Measurements from ENCODE around the gene HOXC11. TPM values are rescaled to one million over a fixed set of nuclear protein-coding genes. Genes with fewer than 3 reads are reported as not detected.

The HOXC11 gene
- total and polyA plus RNA-seq, 2 of the 4 experiments (the other 2 are of a cell fraction): not detected

GRCh38 chr12:53952335-53952694 is 20.6 kb upstream of the HOXC11 start:
- intact Hi-C loops (cut with micrococcal nuclease): no loop called here
- POLR2A ChIA-PET (ENCODE audit: unreplicated experiment): interaction anchor here (0.6 kb wide), 1 partner anchor 247 kb away, joined by 6 read pairs; no protein-coding TSS in a partner anchor
- Histone ChIP-seq H3K4me3 (ENCODE audit: insufficient read depth, low read depth, low read length) (no peak overlapping the region), H3K56ac (ENCODE audit: extremely low read depth, insufficient read depth, low read length) (no peak overlapping the region), H3K14ac (replicated peaks; ENCODE audit: low read depth, low read length) (no peak overlapping the region), H3K18ac (ENCODE audit: low read depth, low read length) (no peak overlapping the region), H3K23ac (ENCODE audit: low read depth, low read length) (no peak overlapping the region), H3K4ac (ENCODE audit: low read depth, low read length) (no peak overlapping the region), H2BK20ac (ENCODE audit: low read depth, low read length) (no peak overlapping the region), H3K36me3 (ENCODE audit: control insufficient read depth, insufficient read depth, low read length) (no peaks in the 10 kb centered on the region), H3K4me2 (ENCODE audit: low read depth, low read length) (no peak overlapping the region), H4K91ac (ENCODE audit: insufficient read depth, low read depth, low read length) (no peak overlapping the region), H2AK9ac (replicated peaks; ENCODE audit: low read depth, low read length, poor library complexity) (no peak overlapping the region), H3K27me3 (ENCODE audit: control insufficient read depth, insufficient read depth, low read length) (peaks cover 96% of the 10 kb centered on the region), H4K5ac (ENCODE audit: low read depth, low read length) (no peak overlapping the region), H4K8ac (ENCODE audit: low read depth in 2 of 2, low read length in 2 of 2) (no peak overlapping the region), H3K9me1 (ENCODE audit: insufficient read depth, low read length) (no peaks in the 10 kb centered on the region), H2BK15ac (ENCODE audit: low read depth, low read length) (no peak overlapping the region), H3K79me1 (ENCODE audit: low read depth in 1 of 2, low read length in 2 of 2) (no peaks in the 10 kb centered on the region), H3K9me3 (ENCODE audit: control insufficient read depth, insufficient read depth, low read length) (peaks cover 4% of the 10 kb centered on the region; the same call in 1 of the 2 replicates), H2AK5ac (ENCODE audit: low read depth, low read length) (no peak overlapping the region), H4K20me1 (ENCODE audit: insufficient read depth, low read length) (no peaks in the 10 kb centered on the region), H3K4me1 (ENCODE audit: control insufficient read depth, insufficient read depth, low read length) (no peaks in the 10 kb centered on the region), H2AFZ (replicated peaks; ENCODE audit: low read length, poor library complexity) (peak overlapping the region; percentile 43), H3K9ac (ENCODE audit: low read depth, low read length) (no peak overlapping the region), H2BK5ac (ENCODE audit: low read depth, low read length, poor library complexity, severe bottlenecking) (no peak overlapping the region), H3K27ac (ENCODE audit: insufficient read depth, low read length) (no peak overlapping the region), H2BK120ac (ENCODE audit: low read depth, low read length) (no peak overlapping the region)
- BruUV-seq (replicated peaks): no TSS peak
- ATAC-seq (ENCODE audit: low read depth) (peak; percentile 29; the same call in 1 of the 2 replicates), DNase-seq (no peak)
- TF ChIP-seq CTCF (conservative IDR thresholded peaks at IDR 0.05; ENCODE audit: low read depth, low read length): no peak
- no peak for TF ChIP-seq NFE2L2 (IDR thresholded peaks at IDR 0.05; ENCODE audit: low read depth, low read length)
- TF ChIP-seq ELK1 (IDR thresholded peaks at IDR 0.05; ENCODE audit: borderline replicate concordance, low read depth, low read length): no peak
- no peak for TF ChIP-seq MXI1 (IDR thresholded peaks at IDR 0.05; ENCODE audit: borderline replicate concordance, low read depth, low read length)
- no peak for TF ChIP-seq FOS (IDR thresholded peaks at IDR 0.05; ENCODE audit: low read depth, low read length)
- no peak for TF ChIP-seq RCOR1 (IDR thresholded peaks at IDR 0.05; ENCODE audit: insufficient replicate concordance, low read length)
- TF ChIP-seq USF2 (IDR thresholded peaks at IDR 0.05; ENCODE audit: low read depth, low read length): no peak
- TF ChIP-seq CEBPB (IDR thresholded peaks at IDR 0.05; ENCODE audit: low read depth, low read length): no peak
- no peak for TF ChIP-seq RAD21 (IDR thresholded peaks at IDR 0.05; ENCODE audit: low read length)
- TF ChIP-seq SMC3 (IDR thresholded peaks at IDR 0.05; ENCODE audit: low read depth, low read length): no peak
- TF ChIP-seq RFX5 (IDR thresholded peaks at IDR 0.05; ENCODE audit: low read depth, low read length): no peak
- no peak for TF ChIP-seq MAFK (IDR thresholded peaks at IDR 0.05; ENCODE audit: low read depth, low read length)
- no peak for TF ChIP-seq BHLHE40 (IDR thresholded peaks at IDR 0.05; ENCODE audit: low read depth, low read length)
- TF ChIP-seq MAZ (IDR thresholded peaks at IDR 0.05; ENCODE audit: borderline replicate concordance, low read depth, low read length): no peak
- no peak for TF ChIP-seq CHD1 (IDR thresholded peaks at IDR 0.05; ENCODE audit: low read depth, low read length)
- no peak for TF ChIP-seq POLR2A (IDR thresholded peaks at IDR 0.05; ENCODE audit: low read depth, low read length)
- no CpG with 5 or more reads among the region's 13 CpGs for WGBS, 2 experiments (ENCODE audit: extremely low coverage in 2 of 2, insufficient read length in 1 of 2)
- in situ Hi-C loops (cut with MboI; ENCODE audit: low sequenced_read_pairs): no loop called here
- CTCF ChIA-PET: no interaction called here
- dilution Hi-C loops (cut with HindIII; ENCODE audit: low sequenced_read_pairs, unreplicated experiment): no loop called here
